Esophagus (tissue), 2 donors: ENCODE data around the gene RGS18. TPM values are rescaled to one million over a fixed set of nuclear protein-coding genes. Genes with fewer than 3 reads are reported as not detected.

Source experiments
- H3K27ac ChIP-seq, 2 donors: one replicate each; pipeline ENCODE4 v1.5.1; 2013; ENCODE audit warnings: low read depth in 2 of 2, mild to moderate bottlenecking in 2 of 2, inconsistent platforms in 1 of 2, low read length in 1 of 2, moderate library complexity in 1 of 2
- H3K27me3 ChIP-seq, 2 donors: one replicate each; pipeline ENCODE4 v1.6.1; 2013; ENCODE audit warnings: low read length in 2 of 2, control low read depth in 1 of 2, mild to moderate bottlenecking in 1 of 2; ENCODE audit not compliant: insufficient read depth in 2 of 2, control insufficient read depth in 1 of 2
- H3K36me3 ChIP-seq, 2 donors: one replicate each; pipeline ENCODE4 v1.6.1; 2013; ENCODE audit warnings: low read length in 1 of 2; ENCODE audit not compliant: control insufficient read depth in 2 of 2, insufficient read depth in 2 of 2
- H3K4me1 ChIP-seq, 2 donors: one replicate each; pipeline ENCODE4 v1.6.1; 2013; ENCODE audit warnings: low read length in 1 of 2; ENCODE audit not compliant: control insufficient read depth in 2 of 2, insufficient read depth in 2 of 2
- H3K4me3 ChIP-seq, 2 donors: one replicate each; pipeline ENCODE4 v1.5.1; 2013; ENCODE audit warnings: low read length in 2 of 2, mild to moderate bottlenecking in 2 of 2, low read depth in 1 of 2, moderate library complexity in 1 of 2
- H3K9me3 ChIP-seq, 2 donors: one replicate each; pipeline ENCODE4 v1.6.1; 2013; ENCODE audit warnings: mild to moderate bottlenecking in 2 of 2, low read depth in 1 of 2, low read length in 1 of 2, moderate library complexity in 1 of 2; ENCODE audit not compliant: control insufficient read depth in 2 of 2, insufficient read depth in 1 of 2
- WGBS, 2 donors: extraction: QIAGEN DNeasy Blood & Tissue Kit; methylation state at CpG; one replicate each; pipeline ENCODE4 v1.1.7; 2013; 5-methylcytosine and 5-hydroxymethylcytosine counted together
- polyA plus RNA-seq, 2 donors: library from polyadenylated mRNA; stranded (reverse); fragments of 200-250 nt; gene quantifications; one replicate each; pipeline ENCODE4 v1.2.3, GENCODE V29; 2013
- donor health status: healthy with polysubstance abuse.
- donor health status: Bipolar disorder and iron deficiency.

RGS18 gene
- polyA plus RNA-seq, 2 donors = 0.29 to 0.41 TPM

- H3K27ac ChIP-seq = no peak overlapping the region
- H3K9me3 ChIP-seq = no peaks in the 10 kb centered on the region
- H3K4me1 ChIP-seq = no peaks in the 10 kb centered on the region
- WGBS, 2 donors = 81 to 87% methylated on average over 2 of the region's 2 CpGs
- H3K27me3 ChIP-seq = no peaks in the 10 kb centered on the region
- H3K36me3 ChIP-seq = no peaks in the 10 kb centered on the region
- H3K4me3 ChIP-seq = no peak overlapping the region
Observed at GRCh38 chr1:192175971-192176370, 17.7 kb downstream of the RGS18 start.

DNA sequence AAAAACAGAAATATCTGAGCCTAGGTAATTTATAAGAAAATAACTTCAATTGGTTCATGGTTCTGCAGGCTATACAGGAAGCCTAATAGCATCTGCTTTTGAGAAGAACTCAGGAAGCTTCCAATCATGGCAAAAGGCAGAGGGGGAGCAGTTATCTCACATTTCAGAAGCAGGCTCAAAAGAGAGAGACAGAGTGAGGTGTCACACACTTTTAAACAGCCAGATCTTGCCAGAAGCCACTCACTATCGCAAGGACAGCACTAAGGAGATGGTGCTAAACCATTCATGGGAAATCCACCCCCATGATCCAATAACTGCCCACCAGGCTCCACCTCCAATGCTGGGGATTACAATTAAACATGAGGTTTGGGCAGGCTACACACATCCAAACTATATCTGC is 25.5 kb downstream of the RGS18 start:
- no peaks in the 10 kb centered on the region for H3K4me1 ChIP-seq
- no peaks in the 10 kb centered on the region for H3K36me3 ChIP-seq
- no peak overlapping the region for H3K27ac ChIP-seq
- H3K27me3 ChIP-seq = no peaks in the 10 kb centered on the region
- 85 to 93% methylated on average over 1 of the region's 1 CpG for WGBS, 2 donors
- H3K9me3 ChIP-seq = no peaks in the 10 kb centered on the region
- no peak overlapping the region for H3K4me3 ChIP-seq

DNA sequence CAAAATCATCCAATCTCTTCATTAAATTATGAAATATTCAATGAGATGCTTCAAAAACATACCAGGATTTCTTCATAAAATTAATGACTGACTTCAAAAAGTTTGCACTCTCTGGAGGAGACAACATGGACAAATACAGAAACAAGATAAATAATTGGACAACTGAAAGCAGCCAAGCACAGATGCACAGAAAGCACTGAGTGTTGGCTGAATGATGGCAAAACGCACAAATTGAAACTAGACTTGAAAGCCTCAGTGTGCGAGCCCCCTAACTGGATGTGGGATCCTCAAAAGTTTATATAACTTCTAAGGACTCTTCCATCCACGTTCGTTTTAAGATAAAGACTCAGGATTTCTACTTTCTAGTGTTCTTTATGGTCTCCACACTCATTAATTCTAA is 27.9 kb downstream of the RGS18 start:
- H3K27ac ChIP-seq = no peak overlapping the region
- H3K4me1 ChIP-seq = no peaks in the 10 kb centered on the region
- no peaks in the 10 kb centered on the region for H3K36me3 ChIP-seq
- no peak overlapping the region for H3K4me3 ChIP-seq
- 69 to 71% methylated on average over 4 of the region's 4 CpGs for WGBS, 2 donors
- no peaks in the 10 kb centered on the region for H3K9me3 ChIP-seq
- no peaks in the 10 kb centered on the region for H3K27me3 ChIP-seq

DNA sequence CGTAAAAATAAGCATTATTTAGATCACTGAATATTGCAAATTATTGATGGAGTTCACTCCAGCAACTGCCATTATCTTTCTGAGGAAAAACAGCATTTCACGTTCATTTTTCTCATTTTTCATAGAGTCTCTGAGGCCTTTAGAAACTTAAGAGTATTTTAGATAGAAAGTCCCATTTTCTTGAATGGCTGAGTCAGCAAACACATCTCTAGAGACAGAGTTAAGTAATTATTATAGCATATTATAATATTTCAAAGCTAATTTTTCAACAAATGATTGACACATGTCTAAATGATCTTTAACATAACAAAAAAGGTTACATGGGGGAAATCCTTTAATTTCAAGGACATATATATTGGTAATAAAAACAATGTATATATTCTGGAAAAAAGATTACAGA is 31.8 kb downstream of the RGS18 start:
- no peaks in the 10 kb centered on the region for H3K27me3 ChIP-seq
- no peaks in the 10 kb centered on the region for H3K9me3 ChIP-seq
- 76 to 81% methylated on average over 2 of the region's 2 CpGs for WGBS, 2 donors
- no peaks in the 10 kb centered on the region for H3K4me1 ChIP-seq
- H3K27ac ChIP-seq = no peak overlapping the region
- H3K4me3 ChIP-seq = no peak overlapping the region
- no peaks in the 10 kb centered on the region for H3K36me3 ChIP-seq

- 91 to 92% methylated on average over 5 of the region's 5 CpGs for WGBS, 2 donors
- Histone ChIP-seq H3K27me3 (no peaks in the 10 kb centered on the region), H3K4me3 (no peak overlapping the region), H3K9me3 (peaks cover 5 to 6% of the 10 kb centered on the region in 2 donors), H3K27ac (no peak overlapping the region), H3K4me1 (no peaks in the 10 kb centered on the region), H3K36me3 (no peaks in the 10 kb centered on the region)
Observed at GRCh38 chr1:192201303-192201702, 43.0 kb downstream of the RGS18 start.

- Histone ChIP-seq H3K9me3 (no peaks in the 10 kb centered on the region), H3K27ac (no peak overlapping the region), H3K36me3 (no peaks in the 10 kb centered on the region), H3K27me3 (no peaks in the 10 kb centered on the region), H3K4me1 (no peaks in the 10 kb centered on the region), H3K4me3 (no peak overlapping the region)
Observed at GRCh38 chr1:192224396-192224795, 66.1 kb downstream of the RGS18 start.

- Histone ChIP-seq H3K27ac (no peak overlapping the region), H3K4me3 (no peak overlapping the region), H3K4me1 (no peaks in the 10 kb centered on the region), H3K27me3 (no peaks in the 10 kb centered on the region), H3K36me3 (no peaks in the 10 kb centered on the region), H3K9me3 (no peaks in the 10 kb centered on the region)
Observed at GRCh38 chr1:192224846-192225245, 66.6 kb downstream of the RGS18 start.

GRCh38 chr1:192225266-192225665 is 67.0 kb downstream of the RGS18 start:
- no peak overlapping the region for H3K4me3 ChIP-seq
- H3K9me3 ChIP-seq = no peaks in the 10 kb centered on the region
- WGBS, 2 donors = 87 to 88% methylated on average over 2 of the region's 2 CpGs
- no peaks in the 10 kb centered on the region for H3K27me3 ChIP-seq
- H3K27ac ChIP-seq = no peak overlapping the region
- H3K4me1 ChIP-seq = no peaks in the 10 kb centered on the region
- H3K36me3 ChIP-seq = no peaks in the 10 kb centered on the region

DNA sequence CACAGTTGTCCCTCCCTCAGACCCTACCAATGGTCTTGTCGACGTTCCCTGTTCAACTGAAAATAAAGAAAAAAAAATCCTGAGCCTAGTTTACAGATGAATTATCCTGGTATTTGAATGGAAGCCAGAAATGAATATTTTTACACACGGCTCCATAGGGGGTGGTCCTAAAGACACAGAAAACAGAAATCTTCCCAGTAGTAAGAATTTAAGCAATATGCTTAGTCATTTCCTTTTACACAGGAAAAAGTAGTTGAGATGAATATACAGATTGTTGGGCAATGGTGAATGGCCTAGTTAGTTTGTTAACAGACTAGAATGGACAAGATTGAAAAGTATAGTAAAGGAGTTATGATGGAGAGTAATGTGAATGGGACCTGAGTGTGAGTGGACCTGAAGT is 67.4 kb downstream of the RGS18 start:
- Histone ChIP-seq H3K4me1 (no peaks in the 10 kb centered on the region), H3K9me3 (no peaks in the 10 kb centered on the region), H3K4me3 (no peak overlapping the region), H3K27me3 (no peaks in the 10 kb centered on the region), H3K36me3 (no peaks in the 10 kb centered on the region), H3K27ac (no peak overlapping the region)
- 73 to 76% methylated on average over 3 of the region's 3 CpGs for WGBS, 2 donors

DNA sequence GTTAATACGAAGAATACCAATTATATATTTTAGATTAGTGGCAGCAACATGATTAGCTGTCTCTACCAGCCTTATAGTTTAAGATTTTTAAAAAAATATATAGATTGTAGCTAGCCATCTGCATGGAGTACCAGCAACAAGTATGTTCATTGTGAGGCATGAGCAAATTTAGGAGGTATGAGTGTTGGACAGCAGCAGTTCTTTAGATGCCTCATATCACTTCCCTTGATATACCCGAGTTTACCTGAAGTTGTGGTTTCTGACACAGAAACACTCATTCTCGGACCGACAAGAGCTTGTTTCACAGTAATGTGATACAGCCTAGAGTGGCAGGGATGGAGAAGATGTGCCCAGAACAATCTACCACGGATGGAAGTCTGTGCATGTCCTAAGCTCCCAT is 69.1 kb downstream of the RGS18 start:
- no peaks in the 10 kb centered on the region for H3K4me1 ChIP-seq
- no peaks in the 10 kb centered on the region for H3K9me3 ChIP-seq
- no peaks in the 10 kb centered on the region for H3K36me3 ChIP-seq
- no peaks in the 10 kb centered on the region for H3K27me3 ChIP-seq
- no peak overlapping the region for H3K27ac ChIP-seq
- H3K4me3 ChIP-seq = no peak overlapping the region
- 84% methylated on average over 5 of the region's 5 CpGs for WGBS, 2 donors
